Ascending aorta (tissue), 2 donors: ENCODE data around the gene TIMP2. TPM values are rescaled to one million over a fixed set of nuclear protein-coding genes. Genes with fewer than 3 reads are reported as not detected.

Experiments used
- DNase-seq, 2 donors: peaks; one replicate each; pipeline ENCODE4 v3.0.0-alpha.2; 2019; ENCODE audit warnings: low spot score in 2 of 2
- H3K27ac ChIP-seq, 2 donors: fragments of 200-600 bp; sonication (generic); one replicate each; pipeline ENCODE4 v1.5.1; 2016 to 2017; ENCODE audit warnings: mild to moderate bottlenecking in 1 of 2
- H3K27me3 ChIP-seq: fragments of 200-600 bp; sonication (generic); one replicate; pipeline ENCODE4 v1.5.1; 2017
- H3K36me3 ChIP-seq, 2 donors: fragments of 200-600 bp; sonication (generic); one replicate each; pipeline ENCODE4 v1.5.1; 2016
- H3K4me1 ChIP-seq, 2 donors: fragments of 200-600 bp; sonication (generic); one replicate each; pipeline ENCODE4 v1.5.1; 2016 to 2017; ENCODE audit warnings: mild to moderate bottlenecking in 1 of 2
- H3K4me3 ChIP-seq, 2 donors: fragments of 200-600 bp; sonication (generic); one replicate each; pipeline ENCODE4 v1.5.1; 2016 to 2017; ENCODE audit warnings: mild to moderate bottlenecking in 1 of 2
- H3K9me3 ChIP-seq, 2 donors: fragments of 200-600 bp; sonication (generic); one replicate each; pipeline ENCODE4 v1.5.1; 2016
- CTCF ChIP-seq, 3 experiments: fragments of 200-600 bp in 2 of 3; fragments of 450-650 bp in 1 of 3; sonication (generic) in 2 of 3; IDR thresholded peaks; one replicate each; pipeline ENCODE4 v1.5.1; 2016 to 2019; ENCODE audit warnings: antibody characterized with exemption in 3 of 3, mild to moderate bottlenecking in 1 of 3, moderate library complexity in 1 of 3
- intact Hi-C: fragments of 100-400 bp; cut with DNase I; formaldehyde crosslinking; loops from one replicate; pipeline ENCODE4 v1.15.1; 2023
- total RNA-seq: library from RNA; depleted of rRNA; stranded (reverse); fragments of >200 nt; gene quantifications from one replicate; pipeline ENCODE4 v1.1.0, GENCODE V29; 2016

The TIMP2 gene
- total RNA-seq, 1 donor from 2014 or later, result 278 TPM

GRCh38 chr17:78940258-78940657, 15.1 kb upstream of the TIMP2 start:
- DNase-seq, result no peak
- intact Hi-C loops, result no loop called here

GRCh38 chr17:78939615-78940014, 14.4 kb upstream of the TIMP2 start:
- Histone ChIP-seq H3K4me3 (no peak overlapping the region), H3K36me3 (no peaks in the 10 kb centered on the region), H3K27me3 (no peaks in the 10 kb centered on the region), H3K27ac (peak overlapping the region; percentile 28 to 33), H3K9me3 (no peaks in the 10 kb centered on the region), H3K4me1 (peaks cover 15 to 30% of the 10 kb centered on the region in 2 donors)
- no peak for DNase-seq
- TF ChIP-seq CTCF (IDR thresholded peaks at IDR 0.05), result no peak
- intact Hi-C loops, result loop anchor here (2.0 to 5.0 kb wide), 3 partner anchors 15 to 83 kb away; partner anchors contain the start of genes C1QTNF1 and TIMP2

More at GRCh38 chr17:78940258-78940657, 15.1 kb upstream of the TIMP2 start:
- Histone ChIP-seq H3K27ac (no peak overlapping the region), H3K36me3 (no peaks in the 10 kb centered on the region), H3K27me3 (no peaks in the 10 kb centered on the region), H3K9me3 (no peaks in the 10 kb centered on the region), H3K4me3 (no peak overlapping the region), H3K4me1 (peaks cover 9 to 23% of the 10 kb centered on the region in 2 donors)
- TF ChIP-seq CTCF (IDR thresholded peaks at IDR 0.05), result no peak

- no peak for TF ChIP-seq CTCF (IDR thresholded peaks at IDR 0.05)
- H3K4me1 ChIP-seq, result peaks cover 19 to 47% of the 10 kb centered on the region in 2 donors
- H3K27me3 ChIP-seq, result no peaks in the 10 kb centered on the region
- no peak overlapping the region for H3K4me3 ChIP-seq
- no peak for DNase-seq
- no peaks in the 10 kb centered on the region for H3K9me3 ChIP-seq
- no peak overlapping the region for H3K27ac ChIP-seq
- no peaks in the 10 kb centered on the region for H3K36me3 ChIP-seq
- intact Hi-C loops, result loop anchor here (5.0 kb wide), 1 partner anchor 85 kb away; the partner anchor contains the start of gene C1QTNF1
These were observed 12.4 kb upstream of the TIMP2 start for GRCh38 chr17:78937561-78937960.

- H3K4me1 ChIP-seq, result peaks cover 19 to 49% of the 10 kb centered on the region in 2 donors
- peak; percentile 69 to 92 for DNase-seq
- intact Hi-C loops, result loop anchor here (5.0 kb wide), 1 partner anchor 87 kb away; the partner anchor contains the start of gene C1QTNF1
- H3K9me3 ChIP-seq, result no peaks in the 10 kb centered on the region
- no peak overlapping the region for H3K4me3 ChIP-seq
- no peak for TF ChIP-seq CTCF (IDR thresholded peaks at IDR 0.05)
- no peaks in the 10 kb centered on the region for H3K36me3 ChIP-seq
- H3K27ac ChIP-seq, result peak overlapping the region; percentile 88 to 98
- no peaks in the 10 kb centered on the region for H3K27me3 ChIP-seq
These were observed 10.5 kb upstream of the TIMP2 start for GRCh38 chr17:78935419-78936323.

GRCh38 chr17:78934681-78935418, 9.7 kb upstream of the TIMP2 start:
- H3K4me1 ChIP-seq, result peaks cover 17 to 44% of the 10 kb centered on the region in 2 donors
- H3K4me3 ChIP-seq, result peak overlapping the region; percentile 17 to 38
- H3K36me3 ChIP-seq, result no peaks in the 10 kb centered on the region
- no peaks in the 10 kb centered on the region for H3K27me3 ChIP-seq
- no peak for TF ChIP-seq CTCF (IDR thresholded peaks at IDR 0.05)
- DNase-seq, result no peak
- no peaks in the 10 kb centered on the region for H3K9me3 ChIP-seq
- H3K27ac ChIP-seq, result peak overlapping the region; percentile 88 to 98
- intact Hi-C loops, result loop anchor here (1.0 to 5.0 kb wide), 5 partner anchors 10 to 95 kb away; partner anchors contain the start of genes C1QTNF1, TIMP2 and USP36
